Type B pancreatic cell (in vitro differentiated cells): ENCODE data around the gene FAM174C. TPM values are rescaled to one million over a fixed set of nuclear protein-coding genes. Genes with fewer than 3 reads are reported as not detected.

ENCODE experiments used
- total RNA-seq: library from RNA; stranded (reverse); gene quantifications from 2 replicates; pipeline ENCODE4 v1.2.1, GENCODE V29; 2021; ENCODE audit warnings: low replicate concordance

FAM174C gene
- total RNA-seq, 1 donor from 2014 or later = 30.6 TPM

Other genes with a start within 250 kb of the FAM174C start
- gene CNN2, start 248.9 kb upstream of the FAM174C start, total RNA-seq = 276 and 279 TPM in 2 replicates
- gene ABCA7, start 235.4 kb upstream of the FAM174C start, total RNA-seq = 23.9 and 26.1 TPM in 2 replicates
- gene ARHGAP45, start 208.4 kb upstream of the FAM174C start, total RNA-seq = 2.6 and 4.5 TPM in 2 replicates
- 171 and 181 TPM in 2 replicates for gene POLR2E, start 180.2 kb upstream of the FAM174C start, total RNA-seq
- 174 and 204 TPM in 2 replicates for gene GPX4, start 171.5 kb upstream of the FAM174C start, total RNA-seq
- 45.5 and 60.7 TPM in 2 replicates for gene SBNO2, start 101.3 kb upstream of the FAM174C start, total RNA-seq
- 59.9 and 64.8 TPM in 2 replicates for gene STK11, start 69.8 kb upstream of the FAM174C start, total RNA-seq
- 8.9 and 10.8 TPM in 2 replicates for gene CBARP, start 37.5 kb upstream of the FAM174C start, total RNA-seq
- gene ATP5F1D, start 33.8 kb upstream of the FAM174C start, total RNA-seq = 165 and 197 TPM in 2 replicates
- gene MIDN, start 26.9 kb upstream of the FAM174C start, total RNA-seq = 122 and 127 TPM in 2 replicates
- gene CIRBP, start 6.2 kb upstream of the FAM174C start, total RNA-seq = 316 and 421 TPM in 2 replicates
- gene EFNA2, start 10.3 kb downstream of the FAM174C start, total RNA-seq = 5.1 and 17.6 TPM in 2 replicates
- 83.3 and 98.3 TPM in 2 replicates for gene NDUFS7, start 108.4 kb downstream of the FAM174C start, total RNA-seq
- 33.7 and 37.9 TPM in 2 replicates for gene GAMT, start 126.0 kb downstream of the FAM174C start, total RNA-seq
- 124 and 141 TPM in 2 replicates for gene DAZAP1, start 132.1 kb downstream of the FAM174C start, total RNA-seq
- gene RPS15, start 162.9 kb downstream of the FAM174C start, total RNA-seq = 1,251 and 1,344 TPM in 2 replicates
- 1.2 and 9.2 TPM in 2 replicates for gene APC2, start 174.6 kb downstream of the FAM174C start, total RNA-seq
- gene C19orf25, start 203.7 kb downstream of the FAM174C start, total RNA-seq = 36.6 and 37.5 TPM in 2 replicates
- 9.6 and 12.4 TPM in 2 replicates for gene PCSK4, start 214.8 kb downstream of the FAM174C start, total RNA-seq
- gene REEP6, start 215.7 kb downstream of the FAM174C start, total RNA-seq = 17.3 and 34.5 TPM in 2 replicates
- 3.4 and 10.6 TPM in 2 replicates for gene ADAMTSL5, start 237.5 kb downstream of the FAM174C start, total RNA-seq
- gene PLK5, start 248.5 kb downstream of the FAM174C start, total RNA-seq = 0.24 TPM in 1 of 2 replicates, not detected in the other